NB4 (cell line): ENCODE measurements around the gene FBXO34.
A peak's percentile ranks its signal among the peaks of the same experiment; 100 is the strongest.

Experiments used
- DNase-seq: peaks from one replicate; pipeline ENCODE4 v3.0.0; 2010; ENCODE audit warnings: low read depth
- H3K4me3 ChIP-seq: one replicate; pipeline ENCODE4 v1.5.1; 2011; ENCODE audit warnings: mild to moderate bottlenecking, low read depth, low read length, moderate library complexity
- MYC ChIP-seq: IDR thresholded peaks from 2 replicates; pipeline ENCODE4 v1.6.1; 2011; ENCODE audit warnings: low read depth, low read length
- POLR2A ChIP-seq: IDR thresholded peaks from 2 replicates; pipeline ENCODE4 v1.6.1; 2011; ENCODE audit warnings: mild to moderate bottlenecking; ENCODE audit not compliant: insufficient read length; ENCODE audit errors: extremely low read depth
- TF ChIP-seq, protein P1 (sequence below): IDR thresholded peaks from one replicate; pipeline ENCODE4 v1.5.1; 2012; ENCODE audit warnings: low read depth, low read length
- TF ChIP-seq, protein P2 (sequence below): IDR thresholded peaks from 2 replicates; pipeline ENCODE4 v1.6.1; 2011; ENCODE audit warnings: low read depth, low read length

Gene FBXO34

DNA sequence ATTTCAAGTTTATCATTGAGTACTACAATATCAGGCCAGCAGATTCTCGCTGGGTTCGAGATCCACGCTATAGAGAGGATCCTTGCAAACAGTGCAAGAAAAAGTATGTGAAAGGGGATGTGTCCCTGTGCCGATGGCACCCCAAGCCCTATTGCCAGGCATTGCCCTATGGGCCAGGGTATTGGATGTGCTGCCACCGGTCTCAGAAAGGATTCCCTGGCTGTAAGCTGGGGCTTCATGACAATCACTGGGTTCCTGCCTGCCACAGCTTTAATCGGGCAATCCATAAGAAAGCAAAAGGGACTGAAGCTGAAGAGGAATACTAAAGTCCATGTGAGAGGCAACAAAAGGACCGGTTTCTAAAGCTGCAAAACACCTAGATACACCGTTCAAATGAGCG, 81.0 kb downstream of the FBXO34 start:
- no peak overlapping the region for H3K4me3 ChIP-seq
- DNase-seq = no peak
- TF ChIP-seq POLR2A = no peak
- TF ChIP-seq, protein P1, sequence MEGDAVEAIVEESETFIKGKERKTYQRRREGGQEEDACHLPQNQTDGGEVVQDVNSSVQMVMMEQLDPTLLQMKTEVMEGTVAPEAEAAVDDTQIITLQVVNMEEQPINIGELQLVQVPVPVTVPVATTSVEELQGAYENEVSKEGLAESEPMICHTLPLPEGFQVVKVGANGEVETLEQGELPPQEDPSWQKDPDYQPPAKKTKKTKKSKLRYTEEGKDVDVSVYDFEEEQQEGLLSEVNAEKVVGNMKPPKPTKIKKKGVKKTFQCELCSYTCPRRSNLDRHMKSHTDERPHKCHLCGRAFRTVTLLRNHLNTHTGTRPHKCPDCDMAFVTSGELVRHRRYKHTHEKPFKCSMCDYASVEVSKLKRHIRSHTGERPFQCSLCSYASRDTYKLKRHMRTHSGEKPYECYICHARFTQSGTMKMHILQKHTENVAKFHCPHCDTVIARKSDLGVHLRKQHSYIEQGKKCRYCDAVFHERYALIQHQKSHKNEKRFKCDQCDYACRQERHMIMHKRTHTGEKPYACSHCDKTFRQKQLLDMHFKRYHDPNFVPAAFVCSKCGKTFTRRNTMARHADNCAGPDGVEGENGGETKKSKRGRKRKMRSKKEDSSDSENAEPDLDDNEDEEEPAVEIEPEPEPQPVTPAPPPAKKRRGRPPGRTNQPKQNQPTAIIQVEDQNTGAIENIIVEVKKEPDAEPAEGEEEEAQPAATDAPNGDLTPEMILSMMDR = no peak
- TF ChIP-seq, protein P2, sequence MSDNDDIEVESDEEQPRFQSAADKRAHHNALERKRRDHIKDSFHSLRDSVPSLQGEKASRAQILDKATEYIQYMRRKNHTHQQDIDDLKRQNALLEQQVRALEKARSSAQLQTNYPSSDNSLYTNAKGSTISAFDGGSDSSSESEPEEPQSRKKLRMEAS = no peak
- no peak for TF ChIP-seq MYC

DNA sequence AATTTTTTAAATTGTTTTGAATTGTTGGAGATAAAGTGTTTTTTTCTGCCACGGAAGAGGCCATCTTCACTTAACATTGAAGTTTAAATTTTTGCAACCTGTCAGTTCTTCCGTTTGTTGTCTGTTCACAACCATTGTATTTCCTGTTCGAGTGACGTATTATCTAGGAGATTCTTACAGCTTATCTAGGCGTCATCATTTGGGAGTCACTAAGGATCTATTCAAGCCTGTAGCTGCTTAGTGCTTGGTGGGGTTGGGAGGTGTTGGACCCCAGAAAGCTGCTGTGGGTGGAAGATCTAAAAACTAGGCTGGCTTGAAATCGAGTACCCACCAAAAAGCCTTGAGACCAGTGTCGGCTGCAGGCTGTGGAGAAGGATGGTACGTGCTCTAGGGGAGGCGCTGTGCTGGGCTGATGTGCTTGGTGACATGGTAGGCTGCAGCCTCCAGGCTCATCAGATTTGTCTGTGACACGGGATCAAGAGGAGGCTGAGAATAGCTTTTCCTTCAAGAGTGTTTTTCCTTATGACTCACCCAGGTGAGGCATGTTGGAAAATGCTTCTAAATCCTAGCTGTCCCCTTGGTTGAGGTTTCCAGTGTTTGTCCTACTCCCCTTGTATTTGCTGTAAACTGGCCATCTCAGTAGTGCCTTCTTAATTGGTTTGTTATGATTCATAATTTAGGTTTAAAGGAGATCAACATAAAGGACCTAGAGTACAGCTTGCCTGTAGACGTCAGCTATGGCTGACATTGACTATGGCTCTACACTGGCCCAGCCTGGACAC, 82.7 kb downstream of the FBXO34 start:
- DNase-seq = no peak
- TF ChIP-seq MYC (no peak), POLR2A (no peak)
- TF ChIP-seq, protein P1 = no peak
- TF ChIP-seq, protein P2 = no peak
- H3K4me3 ChIP-seq = no peak overlapping the region

DNA sequence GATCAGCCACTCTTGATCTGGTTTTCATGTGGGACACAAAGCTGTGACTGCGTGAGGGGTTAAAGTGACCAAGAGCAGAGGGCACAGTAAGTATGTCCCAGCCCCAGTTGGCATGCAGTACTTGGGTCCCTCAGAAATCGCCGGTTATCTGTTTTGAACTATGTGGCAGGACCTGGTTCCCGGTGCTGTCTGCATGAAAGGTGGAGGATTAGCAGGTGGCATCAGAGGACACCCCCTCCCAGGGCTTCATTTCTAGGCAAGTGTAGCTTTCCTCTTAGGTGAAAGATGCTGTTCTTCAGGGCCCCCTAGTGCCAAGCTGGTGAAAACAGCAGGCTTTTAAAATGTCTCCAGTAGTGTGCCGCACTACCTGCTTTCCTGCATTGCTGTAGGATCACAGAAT, 83.3 kb downstream of the FBXO34 start:
- TF ChIP-seq, protein P2 = 0 out of 2 replicates have a peak, but pooled peaks have one; percentile 10
- TF ChIP-seq, protein P1 = peak; percentile 67
- no peak for TF ChIP-seq MYC
- no peak for TF ChIP-seq POLR2A
- H3K4me3 ChIP-seq = no peak overlapping the region

DNA sequence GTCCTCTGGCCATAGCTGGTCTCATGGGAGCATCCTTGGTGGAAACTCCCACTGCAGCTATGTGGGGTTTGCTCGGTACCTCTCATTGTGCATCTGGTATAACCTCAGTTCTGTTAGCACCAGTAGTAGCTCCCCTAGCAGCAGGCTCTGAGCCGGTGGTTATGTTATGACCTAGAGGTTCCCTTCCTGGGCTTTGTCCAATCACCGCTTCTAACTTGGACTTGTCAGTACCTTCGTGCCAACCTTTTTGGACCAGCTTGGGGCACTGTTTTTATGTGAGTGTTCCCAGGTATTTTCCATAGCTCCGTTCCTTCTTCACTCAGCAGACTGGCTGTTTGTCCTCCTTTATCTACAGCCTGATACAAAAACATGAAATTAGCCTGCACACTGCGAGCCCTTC, 84.7 kb downstream of the FBXO34 start:
- H3K4me3 ChIP-seq = no peak overlapping the region
- no peak for DNase-seq
- TF ChIP-seq, protein P2 = no peak
- no peak for TF ChIP-seq POLR2A
- no peak for TF ChIP-seq MYC
- TF ChIP-seq, protein P1 = no peak

More for the DNA sequence above, 83.3 kb downstream of the FBXO34 start:
- DNase-seq = peak; percentile 61

DNA sequence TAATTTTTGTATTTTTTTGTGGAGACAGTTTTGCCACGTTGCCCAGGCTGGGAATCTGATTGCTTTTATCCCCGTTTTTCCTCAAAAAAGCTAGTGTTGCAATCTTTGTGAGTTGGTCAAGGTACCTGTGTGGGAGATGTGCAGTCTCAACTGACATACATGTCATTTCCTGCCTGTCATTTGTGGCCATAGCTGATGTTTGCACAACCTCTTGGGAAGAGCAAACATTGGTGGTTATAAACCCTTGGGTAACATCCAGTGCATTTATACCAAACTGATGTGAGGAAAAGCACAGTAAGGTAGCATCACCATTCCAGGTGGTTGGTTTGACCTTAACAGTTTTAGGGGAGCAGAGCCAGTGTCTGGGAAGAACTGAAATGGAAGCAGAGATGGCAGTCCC, 85.7 kb downstream of the FBXO34 start:
- TF ChIP-seq, protein P1 = no peak
- TF ChIP-seq, protein P2 = no peak
- no peak for TF ChIP-seq POLR2A
- TF ChIP-seq MYC = no peak
- DNase-seq = peak; percentile 66
- no peak overlapping the region for H3K4me3 ChIP-seq

DNA sequence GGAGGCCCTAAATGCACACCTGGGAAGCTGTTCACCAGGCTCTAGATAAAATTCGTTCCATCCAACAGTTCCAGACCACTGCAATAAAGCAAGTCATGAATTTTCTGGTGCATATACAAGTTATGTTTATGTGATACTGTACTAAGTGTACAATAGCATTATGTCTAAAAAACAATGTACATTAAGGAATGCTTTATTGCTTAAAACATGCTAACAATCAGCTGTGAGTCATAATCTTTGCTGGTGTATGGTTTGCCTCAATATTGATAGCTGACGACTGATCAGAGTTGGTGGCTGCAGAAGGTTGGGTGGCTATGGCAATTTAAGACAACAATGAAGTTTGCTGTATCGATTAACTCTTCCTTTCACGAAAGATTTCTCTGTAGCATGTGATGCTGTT, 88.1 kb downstream of the FBXO34 start:
- DNase-seq = no peak
- no peak for TF ChIP-seq MYC
- TF ChIP-seq, protein P2 = no peak
- TF ChIP-seq POLR2A = no peak
- TF ChIP-seq, protein P1 = no peak

More for the DNA sequence above, 88.1 kb downstream of the FBXO34 start:
- no peak overlapping the region for H3K4me3 ChIP-seq
